Liver (tissue), 9 donors: ENCODE data around the gene SOX5. TPM values are rescaled to one million over a fixed set of nuclear protein-coding genes. Genes with fewer than 3 reads are reported as not detected.
"Not testable (repeated sequence)": the region's sequence is repeated elsewhere in the genome, so short reads cannot be mapped to it uniquely, and the experiment has no call there.

Source experiments
- DNase-seq: peaks from one replicate; pipeline ENCODE4 v3.0.0-alpha.2; 2017; ENCODE audit warnings: low spot score
- H3K27ac ChIP-seq, 2 donors: one replicate each; pipeline ENCODE4 v1.7.0; 2013; ENCODE audit warnings: inconsistent platforms in 2 of 2, low read length in 2 of 2, control low read depth in 1 of 2, low read depth in 1 of 2, mild to moderate bottlenecking in 1 of 2
- H3K27me3 ChIP-seq, 4 donors: one replicate each; pipeline versions ENCODE4 v1.6.1 to v1.7.0; 2013; ENCODE audit warnings: low read length in 3 of 4, inconsistent platforms in 1 of 4, mild to moderate bottlenecking in 1 of 4, moderate library complexity in 1 of 4; ENCODE audit not compliant: control insufficient read depth in 4 of 4, insufficient read depth in 4 of 4
- H3K36me3 ChIP-seq, 4 donors: one replicate each; pipeline versions ENCODE4 v1.6.1 to v1.7.0; 2013; ENCODE audit warnings: low read length in 3 of 4, mild to moderate bottlenecking in 3 of 4, low read depth in 1 of 4, moderate library complexity in 1 of 4; ENCODE audit not compliant: control insufficient read depth in 4 of 4, insufficient read depth in 3 of 4
- H3K4me1 ChIP-seq, 4 donors: one replicate each; pipeline versions ENCODE4 v1.6.1 to v1.7.0; 2013; ENCODE audit warnings: low read length in 3 of 4, mild to moderate bottlenecking in 3 of 4, moderate library complexity in 1 of 4; ENCODE audit not compliant: control insufficient read depth in 4 of 4, insufficient read depth in 4 of 4
- H3K4me3 ChIP-seq, 3 donors: one replicate each; pipeline versions ENCODE4 v1.6.1 to v1.7.0; 2013; ENCODE audit warnings: low read length in 3 of 3, control low read depth in 1 of 3, low read depth in 1 of 3, mild to moderate bottlenecking in 1 of 3
- H3K9ac ChIP-seq, 2 donors: one replicate each; pipeline ENCODE4 v1.7.0; 2013; ENCODE audit warnings: low read length in 2 of 2, mild to moderate bottlenecking in 2 of 2, moderate library complexity in 2 of 2, control low read depth in 1 of 2, low read depth in 1 of 2
- H3K9me3 ChIP-seq, 4 donors: one replicate each; pipeline versions ENCODE4 v1.6.1 to v1.7.0; 2013; ENCODE audit warnings: low read length in 3 of 4; ENCODE audit not compliant: control insufficient read depth in 4 of 4
- FOXA1 ChIP-seq: IDR thresholded peaks from 2 replicates; pipeline ENCODE4 v1.6.1; 2016; ENCODE audit warnings: antibody characterized with exemption
- HNF4A ChIP-seq, 2 donors: conservative IDR thresholded peaks; 2 replicates each; pipeline ENCODE4 v1.6.1; 2016; ENCODE audit warnings: antibody characterized with exemption in 2 of 2, mild to moderate bottlenecking in 2 of 2
- JUND ChIP-seq, 2 donors: IDR thresholded peaks; 2 replicates each; pipeline ENCODE4 v1.6.1; 2016; ENCODE audit warnings: antibody characterized with exemption in 2 of 2
- MAX ChIP-seq: IDR thresholded peaks from 2 replicates; pipeline ENCODE4 v1.6.1; 2016; ENCODE audit warnings: antibody characterized with exemption
- RXRA ChIP-seq, 2 donors: IDR thresholded peaks; 2 replicates each; pipeline ENCODE4 v1.6.1; 2017 to 2018; ENCODE audit warnings: antibody characterized with exemption in 2 of 2, mild to moderate bottlenecking in 1 of 2
- YY1 ChIP-seq: IDR thresholded peaks from 2 replicates; pipeline ENCODE4 v1.6.1; 2016; ENCODE audit warnings: antibody characterized with exemption, mild to moderate bottlenecking
- WGBS: extraction: QIAGEN DNeasy Blood & Tissue Kit; methylation state at CpG from one replicate; pipeline ENCODE4 v1.1.7; 2013; 5-methylcytosine and 5-hydroxymethylcytosine counted together
- polyA plus RNA-seq, 2 donors: library from polyadenylated mRNA; stranded (reverse) in 1 of 2; unstranded in 1 of 2; fragments of 200-250 nt in 1 of 2; fragments of >200 nt in 1 of 2; fragmentation: Nextera tagmentation in 1 of 2; extraction: Ambion mirVana in 1 of 2; gene quantifications; one replicate each; pipeline versions ENCODE4 v1.2.1 to v1.2.3, GENCODE V29; 2013 to 2015
- total RNA-seq, 2 donors: library from RNA; depleted of rRNA; stranded (reverse); fragments of >200 nt; gene quantifications; one replicate each; pipeline ENCODE4 v1.2.3, GENCODE V29; 2014
- donor health status: healthy.
- donor health status: healthy.
- donor health status: healthy.
- donor health status: healthy.
- donor health status: healthy.

SOX5 gene
- total and polyA plus RNA-seq, 4 donors = 2.3 to 42.4 (median 12.3) TPM

DNA sequence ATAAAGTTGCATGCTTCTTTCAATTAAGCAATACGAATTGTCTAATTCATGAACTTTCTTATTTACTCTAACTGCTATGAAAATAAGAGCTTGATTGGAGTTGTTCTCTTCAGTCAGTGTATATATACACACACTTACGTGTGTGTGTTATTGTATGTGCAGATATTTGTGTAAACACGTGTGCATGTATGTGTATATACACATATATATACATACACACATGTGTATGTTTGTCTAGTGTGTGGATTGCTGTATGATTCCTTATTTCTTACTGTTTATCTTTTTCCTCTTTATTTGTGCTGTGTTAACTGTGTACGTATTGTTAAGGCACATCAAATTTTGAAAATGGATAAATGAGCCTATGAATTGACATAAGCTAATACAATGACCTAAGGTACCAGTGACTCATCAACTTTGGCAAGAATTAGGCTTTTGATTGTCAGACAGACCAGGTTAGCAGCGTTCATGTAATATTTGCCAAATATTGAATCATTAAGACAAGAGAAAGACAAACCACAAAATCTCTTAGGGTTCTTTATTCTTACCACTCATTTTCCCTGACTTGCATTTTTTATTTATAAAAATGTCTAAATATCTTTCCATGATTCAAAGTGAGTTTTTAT lies 423.9 kb downstream of the SOX5 start:
- H3K9ac ChIP-seq = no peak overlapping the region
- H3K4me3 ChIP-seq = no peak overlapping the region
- no peak for DNase-seq
- WGBS = 50% methylated on average over 5 of the region's 5 CpGs
- peak in 1 of 2 donors; percentile 47 for TF ChIP-seq HNF4A (conservative IDR thresholded peaks at IDR 0.05)
- TF ChIP-seq MAX = no peak
- peak in 1 of 2 donors; percentile 50 for TF ChIP-seq RXRA (IDR thresholded peaks at IDR 0.05)
- no peak for TF ChIP-seq FOXA1
- peak; percentile 81 to 94 for TF ChIP-seq JUND (IDR thresholded peaks at IDR 0.05)
- no peaks in the 10 kb centered on the region for H3K36me3 ChIP-seq
- no peaks in the 10 kb centered on the region for H3K27me3 ChIP-seq
- H3K27ac ChIP-seq = no peak overlapping the region
- no peaks in the 10 kb centered on the region for H3K9me3 ChIP-seq
- peaks cover 0 to 2% (median 0%) of the 10 kb centered on the region in 4 donors for H3K4me1 ChIP-seq

GRCh38 chr12:23523339-23523738 lies 426.1 kb downstream of the SOX5 start:
- Histone ChIP-seq H3K27me3 (no peaks in the 10 kb centered on the region), H3K9me3 (no peaks in the 10 kb centered on the region), H3K36me3 (no peaks in the 10 kb centered on the region), H3K4me3 (no peak overlapping the region), H3K4me1 (peaks cover 0 to 2% (median 0%) of the 10 kb centered on the region in 4 donors), H3K27ac (no peak overlapping the region), H3K9ac (no peak overlapping the region)
- no peak for TF ChIP-seq YY1
- TF ChIP-seq RXRA (IDR thresholded peaks at IDR 0.05) = no peak
- no peak for DNase-seq
- 97% methylated on average over 2 of the region's 2 CpGs for WGBS

DNA sequence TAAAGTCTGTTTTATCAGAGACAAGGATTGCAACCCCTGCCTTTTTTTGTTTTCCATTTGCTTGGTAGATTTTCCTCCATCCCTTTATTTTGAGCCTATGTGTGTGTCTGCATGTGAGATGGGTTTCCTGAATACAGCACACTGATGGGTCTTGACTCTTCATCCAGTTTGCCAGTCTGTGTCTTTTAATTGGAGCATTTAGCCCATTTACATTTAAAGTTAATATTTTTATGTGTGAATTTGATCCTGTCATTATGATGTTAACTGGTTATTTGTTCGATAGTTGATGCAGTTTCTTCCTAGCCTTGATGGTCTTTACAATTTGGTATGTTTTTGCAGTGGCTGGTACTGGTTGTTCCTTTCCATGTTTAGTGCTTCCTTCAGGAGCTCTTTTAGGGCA lies 430.0 kb downstream of the SOX5 start:
- not testable (repeated sequence) for H3K36me3 ChIP-seq, H3K27me3 ChIP-seq, H3K4me3 ChIP-seq, H3K27ac ChIP-seq, DNase-seq, H3K4me1 ChIP-seq, H3K9ac ChIP-seq, H3K9me3 ChIP-seq
- WGBS = 85% methylated on average over 1 of the region's 1 CpG

DNA sequence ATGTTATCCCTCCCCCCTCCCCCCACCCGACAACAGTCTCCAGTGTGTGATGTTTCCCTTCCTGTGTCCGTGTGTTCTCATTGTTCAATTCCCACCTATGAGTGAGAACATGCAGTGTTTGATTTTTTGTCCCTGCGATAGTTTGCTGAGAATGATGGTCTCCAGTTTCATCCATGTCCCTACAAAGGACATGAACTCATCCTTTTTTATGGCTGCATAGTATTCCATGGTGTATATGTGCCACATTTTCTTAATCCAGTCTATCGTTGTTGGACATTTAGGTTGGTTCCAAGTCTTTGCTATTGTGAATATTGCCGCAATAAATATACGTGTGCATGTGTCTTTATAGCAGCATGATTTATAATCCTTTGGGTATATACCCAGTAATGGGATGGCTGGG lies 433.7 kb downstream of the SOX5 start:
- H3K27ac ChIP-seq, H3K9me3 ChIP-seq, H3K4me1 ChIP-seq, H3K4me3 ChIP-seq, H3K9ac ChIP-seq, H3K36me3 ChIP-seq, DNase-seq, H3K27me3 ChIP-seq: not testable (repeated sequence)
- WGBS = 74% methylated on average over 6 of the region's 6 CpGs

- Histone ChIP-seq H3K27me3 (no peaks in the 10 kb centered on the region), H3K4me3 (no peak overlapping the region), H3K4me1 (no peaks in the 10 kb centered on the region), H3K27ac (no peak overlapping the region), H3K9me3 (no peaks in the 10 kb centered on the region), H3K36me3 (no peaks in the 10 kb centered on the region), H3K9ac (no peak overlapping the region)
- TF ChIP-seq FOXA1 = no peak
- WGBS = 87% methylated on average over 8 of the region's 8 CpGs
- no peak for DNase-seq
Measured at GRCh38 chr12:23510484-23510883, 439.0 kb downstream of the SOX5 start.

- not testable (repeated sequence) for DNase-seq, H3K27ac ChIP-seq, H3K4me3 ChIP-seq, H3K4me1 ChIP-seq, H3K9me3 ChIP-seq, H3K27me3 ChIP-seq, H3K36me3 ChIP-seq, H3K9ac ChIP-seq
- WGBS = 86% methylated on average over 8 of the region's 8 CpGs
Measured at GRCh38 chr12:23509832-23510231, 439.6 kb downstream of the SOX5 start.

- WGBS = 94% methylated on average over 4 of the region's 4 CpGs
- H3K9me3 ChIP-seq, DNase-seq, H3K4me3 ChIP-seq, H3K9ac ChIP-seq, H3K4me1 ChIP-seq, H3K36me3 ChIP-seq, H3K27ac ChIP-seq, H3K27me3 ChIP-seq: not testable (repeated sequence)
Measured at GRCh38 chr12:23507785-23508184, 441.7 kb downstream of the SOX5 start.

- not testable (repeated sequence) for H3K27ac ChIP-seq, H3K4me1 ChIP-seq, H3K4me3 ChIP-seq, H3K9ac ChIP-seq, H3K36me3 ChIP-seq, DNase-seq, H3K27me3 ChIP-seq, H3K9me3 ChIP-seq
- WGBS = 76% methylated on average over 1 of the region's 1 CpG
Measured at GRCh38 chr12:23505736-23506135, 443.7 kb downstream of the SOX5 start.
